ENCODE data around the gene TDRD7.

Gene TDRD7

DNA sequence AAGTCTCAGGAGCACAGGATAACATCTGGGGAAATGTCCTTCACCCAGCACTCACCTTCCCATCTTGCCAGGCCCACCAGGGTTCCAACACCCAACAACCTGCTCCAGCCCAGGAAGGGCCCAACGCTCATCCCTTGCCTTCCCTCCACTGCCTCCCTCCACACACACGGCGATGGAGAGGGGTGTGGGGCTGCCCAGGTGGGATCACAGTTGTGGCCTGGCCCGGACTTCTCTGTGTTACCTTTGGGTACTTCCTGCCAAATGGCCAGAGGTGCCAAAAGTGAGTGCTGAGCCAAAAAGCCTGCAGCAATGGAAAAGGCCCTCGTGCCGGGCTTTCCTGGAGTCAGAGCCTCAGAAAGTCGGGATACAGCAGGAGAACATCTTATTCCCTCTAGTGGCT lies 15.6 kb upstream of the TDRD7 start:
- H4K20me1 ChIP-seq (ENCODE audit: insufficient read depth, low read length) = no peaks in the 10 kb centered on the region
- H2AFZ ChIP-seq (ENCODE audit: low read length) = no peak overlapping the region
- no peaks in the 10 kb centered on the region for H3K36me3 ChIP-seq (ENCODE audit: insufficient read depth, low read length)
- no peaks in the 10 kb centered on the region for H3K79me2 ChIP-seq (ENCODE audit: insufficient read depth, low read length)
- no peaks in the 10 kb centered on the region for H3K4me1 ChIP-seq (ENCODE audit: insufficient read depth, low read length, severe bottlenecking)
- no peaks in the 10 kb centered on the region for H3K9me2 ChIP-seq (ENCODE audit: low read depth, low read length)
- H3K27ac ChIP-seq (ENCODE audit: low read depth, low read length, poor library complexity, severe bottlenecking) = no peak overlapping the region
- no peaks in the 10 kb centered on the region for H3K9me3 ChIP-seq (ENCODE audit: low read length)
- H3F3A ChIP-seq (ENCODE audit: insufficient read depth, low read length) = no peaks in the 10 kb centered on the region
- no peaks in the 10 kb centered on the region for H3K27me3 ChIP-seq (ENCODE audit: insufficient read depth, low read length)
- TF ChIP-seq, protein P1, sequence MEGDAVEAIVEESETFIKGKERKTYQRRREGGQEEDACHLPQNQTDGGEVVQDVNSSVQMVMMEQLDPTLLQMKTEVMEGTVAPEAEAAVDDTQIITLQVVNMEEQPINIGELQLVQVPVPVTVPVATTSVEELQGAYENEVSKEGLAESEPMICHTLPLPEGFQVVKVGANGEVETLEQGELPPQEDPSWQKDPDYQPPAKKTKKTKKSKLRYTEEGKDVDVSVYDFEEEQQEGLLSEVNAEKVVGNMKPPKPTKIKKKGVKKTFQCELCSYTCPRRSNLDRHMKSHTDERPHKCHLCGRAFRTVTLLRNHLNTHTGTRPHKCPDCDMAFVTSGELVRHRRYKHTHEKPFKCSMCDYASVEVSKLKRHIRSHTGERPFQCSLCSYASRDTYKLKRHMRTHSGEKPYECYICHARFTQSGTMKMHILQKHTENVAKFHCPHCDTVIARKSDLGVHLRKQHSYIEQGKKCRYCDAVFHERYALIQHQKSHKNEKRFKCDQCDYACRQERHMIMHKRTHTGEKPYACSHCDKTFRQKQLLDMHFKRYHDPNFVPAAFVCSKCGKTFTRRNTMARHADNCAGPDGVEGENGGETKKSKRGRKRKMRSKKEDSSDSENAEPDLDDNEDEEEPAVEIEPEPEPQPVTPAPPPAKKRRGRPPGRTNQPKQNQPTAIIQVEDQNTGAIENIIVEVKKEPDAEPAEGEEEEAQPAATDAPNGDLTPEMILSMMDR (IDR thresholded peaks at IDR 0.05; ENCODE audit: low read length) = no peak
- no peak for TF ChIP-seq EZH2 (IDR thresholded peaks at IDR 0.05; ENCODE audit: borderline replicate concordance, low read length)
- H3K4me3 ChIP-seq (ENCODE audit: low read depth, low read length, poor library complexity, severe bottlenecking) = no peak overlapping the region
- H3K9ac ChIP-seq (ENCODE audit: low read length) = no peak overlapping the region
- no peak overlapping the region for H3K4me2 ChIP-seq (ENCODE audit: low read length)

DNA sequence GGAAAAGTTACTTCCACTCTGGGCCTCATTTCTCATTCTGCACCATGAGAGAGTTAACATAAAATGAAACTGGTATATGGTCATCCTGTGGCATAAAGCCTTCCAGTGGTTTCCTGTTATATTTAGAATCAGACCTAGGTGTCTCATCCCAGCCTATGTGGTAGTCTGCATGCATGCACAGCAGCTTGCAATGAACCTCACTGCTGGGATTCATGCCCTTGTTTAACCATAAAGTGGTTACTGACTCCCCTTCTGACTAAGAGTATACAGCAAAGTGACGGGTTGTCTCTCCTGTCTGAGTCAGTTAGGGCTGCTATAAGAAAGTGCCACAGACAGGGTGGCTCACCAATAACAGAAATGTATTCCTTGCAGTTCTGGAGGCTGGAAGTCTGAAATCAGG lies 14.7 kb upstream of the TDRD7 start:
- Histone ChIP-seq H3K9ac (ENCODE audit: low read length) (no peak overlapping the region), H3K4me1 (ENCODE audit: insufficient read depth, low read length, severe bottlenecking) (no peaks in the 10 kb centered on the region), H3F3A (ENCODE audit: insufficient read depth, low read length) (no peaks in the 10 kb centered on the region), H3K4me2 (ENCODE audit: low read length) (no peak overlapping the region), H3K4me3 (ENCODE audit: low read depth, low read length, poor library complexity, severe bottlenecking) (no peak overlapping the region), H3K27ac (ENCODE audit: low read depth, low read length, poor library complexity, severe bottlenecking) (no peak overlapping the region), H4K20me1 (ENCODE audit: insufficient read depth, low read length) (no peaks in the 10 kb centered on the region), H3K36me3 (ENCODE audit: insufficient read depth, low read length) (no peaks in the 10 kb centered on the region), H2AFZ (ENCODE audit: low read length) (no peak overlapping the region), H3K9me3 (ENCODE audit: low read length) (no peaks in the 10 kb centered on the region), H3K9me2 (ENCODE audit: low read depth, low read length) (no peaks in the 10 kb centered on the region), H3K79me2 (ENCODE audit: insufficient read depth, low read length) (no peaks in the 10 kb centered on the region), H3K27me3 (ENCODE audit: insufficient read depth, low read length) (no peaks in the 10 kb centered on the region)
- no peak for TF ChIP-seq EZH2 (IDR thresholded peaks at IDR 0.05; ENCODE audit: borderline replicate concordance, low read length)
- TF ChIP-seq, protein P1 (IDR thresholded peaks at IDR 0.05; ENCODE audit: low read length) = no peak

DNA sequence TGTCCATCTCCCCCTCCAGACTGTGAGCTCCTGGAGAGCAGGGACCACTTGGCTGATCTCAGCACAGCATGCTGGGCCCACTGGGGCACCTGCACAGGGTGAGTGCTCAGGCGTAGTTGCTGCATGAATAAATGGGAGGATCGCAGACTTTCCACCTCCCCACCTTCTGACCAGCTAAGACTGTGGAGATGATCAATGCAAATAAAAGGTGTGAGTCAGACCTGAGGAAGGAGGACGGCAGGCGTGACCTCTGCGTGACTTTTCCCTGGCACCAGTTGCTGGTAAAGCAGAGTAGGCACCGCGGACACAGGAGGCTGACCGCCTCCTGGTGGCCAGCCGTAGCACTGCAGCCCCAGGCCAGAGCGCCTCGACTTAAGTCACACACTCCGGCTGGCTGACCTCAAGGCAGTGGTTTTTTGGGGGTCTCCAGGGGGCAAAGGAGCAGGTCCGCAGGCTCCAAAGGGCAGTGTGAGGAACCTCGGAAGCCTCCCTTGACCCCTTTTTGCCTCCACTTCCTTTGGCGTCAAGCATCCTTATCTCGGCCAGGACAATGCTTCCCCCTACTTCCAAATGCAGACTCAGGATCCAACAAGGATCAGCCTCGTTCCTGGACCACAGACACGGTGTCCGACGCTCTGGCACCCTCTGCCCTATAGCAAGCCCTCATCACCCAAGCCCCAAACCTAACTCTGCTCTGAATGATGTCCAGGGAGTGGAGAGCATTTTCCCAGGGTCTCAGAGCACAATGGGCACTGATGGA lies 12.7 kb upstream of the TDRD7 start:
- Histone ChIP-seq H3K4me3 (ENCODE audit: low read depth, low read length, poor library complexity, severe bottlenecking) (no peak overlapping the region), H3K4me1 (ENCODE audit: insufficient read depth, low read length, severe bottlenecking) (no peaks in the 10 kb centered on the region), H3K9me3 (ENCODE audit: low read length) (no peaks in the 10 kb centered on the region), H3F3A (ENCODE audit: insufficient read depth, low read length) (no peaks in the 10 kb centered on the region), H3K27ac (ENCODE audit: low read depth, low read length, poor library complexity, severe bottlenecking) (no peak overlapping the region), H3K36me3 (ENCODE audit: insufficient read depth, low read length) (no peaks in the 10 kb centered on the region), H2AFZ (ENCODE audit: low read length) (no peak overlapping the region), H4K20me1 (ENCODE audit: insufficient read depth, low read length) (no peaks in the 10 kb centered on the region), H3K4me2 (ENCODE audit: low read length) (no peak overlapping the region), H3K9me2 (ENCODE audit: low read depth, low read length) (no peaks in the 10 kb centered on the region), H3K27me3 (ENCODE audit: insufficient read depth, low read length) (no peaks in the 10 kb centered on the region), H3K79me2 (ENCODE audit: insufficient read depth, low read length) (no peaks in the 10 kb centered on the region), H3K9ac (ENCODE audit: low read length) (no peak overlapping the region)
- TF ChIP-seq, protein P1 (IDR thresholded peaks at IDR 0.05; ENCODE audit: low read length) = peak; percentile 94
- TF ChIP-seq EZH2 (IDR thresholded peaks at IDR 0.05; ENCODE audit: borderline replicate concordance, low read length) = no peak

Measured in OCI-LY1 (cell line).